Coronary artery (tissue), 2 donors: ENCODE measurements around the gene IFT81.

Source experiments
- DNase-seq: peaks from one replicate; pipeline ENCODE4 v3.0.0-alpha.2; 2017; ENCODE audit warnings: low spot score
- H3K27ac ChIP-seq, 2 donors: fragments of 200-600 bp; sonication (generic); one replicate each; pipeline ENCODE4 v1.5.1; 2016 to 2019
- H3K4me3 ChIP-seq: fragments of 200-600 bp; sonication (generic); 2 replicates; pipeline ENCODE4 v1.5.1; 2016; ENCODE audit warnings: mild to moderate bottlenecking, moderate library complexity
- CTCF ChIP-seq: fragments of 200-600 bp; sonication (generic); IDR thresholded peaks from one replicate; pipeline ENCODE4 v1.5.1; 2019; ENCODE audit warnings: antibody characterized with exemption

Gene IFT81

GRCh38 chr12:110168732-110169455 is 44.7 kb downstream of the IFT81 start:
- Histone ChIP-seq H3K27ac (no peak overlapping the region), H3K4me3 (no peak overlapping the region)
- DNase-seq = no peak
- TF ChIP-seq CTCF = no peak

- Histone ChIP-seq H3K4me3 (no peak overlapping the region), H3K27ac (no peak overlapping the region)
- no peak for DNase-seq
- no peak for TF ChIP-seq CTCF
These were observed 46.5 kb downstream of the IFT81 start for GRCh38 chr12:110170535-110171185.

GRCh38 chr12:110171186-110171538 is 47.0 kb downstream of the IFT81 start:
- no peak for TF ChIP-seq CTCF
- no peak overlapping the region for H3K4me3 ChIP-seq
- no peak overlapping the region for H3K27ac ChIP-seq
- DNase-seq = no peak

GRCh38 chr12:110171636-110172035 is 47.5 kb downstream of the IFT81 start:
- H3K27ac ChIP-seq = no peak overlapping the region
- no peak overlapping the region for H3K4me3 ChIP-seq
- no peak for TF ChIP-seq CTCF
- DNase-seq = no peak

- no peak for TF ChIP-seq CTCF
- Histone ChIP-seq H3K4me3 (no peak overlapping the region), H3K27ac (no peak overlapping the region)
- no peak for DNase-seq
These were observed 50.3 kb downstream of the IFT81 start for GRCh38 chr12:110174373-110174996.

GRCh38 chr12:110175201-110175600 is 51.0 kb downstream of the IFT81 start:
- no peak for TF ChIP-seq CTCF
- DNase-seq = no peak
- Histone ChIP-seq H3K4me3 (no peak overlapping the region), H3K27ac (no peak overlapping the region)

GRCh38 chr12:110176745-110177144 is 52.6 kb downstream of the IFT81 start:
- TF ChIP-seq CTCF = no peak
- no peak overlapping the region for H3K27ac ChIP-seq
- no peak overlapping the region for H3K4me3 ChIP-seq
- DNase-seq = no peak
